Motor neuron (in vitro differentiated cells): ENCODE results near the gene NAT10. TPM values are rescaled to one million over a fixed set of nuclear protein-coding genes. Genes with fewer than 3 reads are reported as not detected.

ENCODE experiments used
- ATAC-seq, 8 experiments: fragments of 200-7000 bp; cut with Tn5 transposase; replicated peaks in 6 of 8; 2 replicates each; pipeline ENCODE4 v1.8.0; 2021; ENCODE audit warnings: mild to moderate bottlenecking in 8 of 8, moderate library complexity in 8 of 8
- H3K27ac ChIP-seq, 2 donors: fragments of 250-450 bp; sonication (Bioruptor Pico); 2 replicates each; pipeline ENCODE4 v1.9.0; 2021; ENCODE audit warnings: antibody characterized with exemption in 2 of 2, mild to moderate bottlenecking in 2 of 2, moderate library complexity in 1 of 2
- H3K4me1 ChIP-seq, 2 donors: fragments of 250-450 bp; sonication (Bioruptor Pico); replicated peaks in 1 of 2; 2 replicates each; pipeline ENCODE4 v1.6.1; 2021; ENCODE audit warnings: antibody characterized with exemption in 2 of 2, mild to moderate bottlenecking in 2 of 2, moderate library complexity in 1 of 2
- H3K4me3 ChIP-seq, 5 donors: fragments of 250-450 bp; sonication (Bioruptor Pico); 2 replicates each; pipeline ENCODE4 v1.9.0; 2021; ENCODE audit warnings: antibody characterized with exemption in 5 of 5, mild to moderate bottlenecking in 5 of 5, moderate library complexity in 4 of 5
- WGBS, 10 experiments: fragments of 450-650 bp; shearing (Covaris generic); methylation state at CpG; one replicate each; pipeline ENCODE4 v1.0.0; 2022; 5-methylcytosine and 5-hydroxymethylcytosine counted together
- in situ Hi-C, 9 experiments: fragments of 400-800 bp; cut with MboI; loops; one replicate each; pipeline ENCODE4 v1.15.0; 2021; ENCODE audit warnings: low sequenced_read_pairs in 9 of 9, low pct_unique_long_range_greater_than_20kb in 2 of 9; ENCODE audit not compliant: unreplicated experiment in 9 of 9
- total RNA-seq, 8 experiments: library from RNA; unstranded; fragments of 300-600 nt; gene quantifications; 2 replicates each; pipeline versions ENCODE4 v1.2.3 to v1.2.4, GENCODE V29; 2022

NAT10 gene
- total RNA-seq, 8 experiments from 2014 or later: 20.6 to 72.2 (median 30.8) TPM

DNA sequence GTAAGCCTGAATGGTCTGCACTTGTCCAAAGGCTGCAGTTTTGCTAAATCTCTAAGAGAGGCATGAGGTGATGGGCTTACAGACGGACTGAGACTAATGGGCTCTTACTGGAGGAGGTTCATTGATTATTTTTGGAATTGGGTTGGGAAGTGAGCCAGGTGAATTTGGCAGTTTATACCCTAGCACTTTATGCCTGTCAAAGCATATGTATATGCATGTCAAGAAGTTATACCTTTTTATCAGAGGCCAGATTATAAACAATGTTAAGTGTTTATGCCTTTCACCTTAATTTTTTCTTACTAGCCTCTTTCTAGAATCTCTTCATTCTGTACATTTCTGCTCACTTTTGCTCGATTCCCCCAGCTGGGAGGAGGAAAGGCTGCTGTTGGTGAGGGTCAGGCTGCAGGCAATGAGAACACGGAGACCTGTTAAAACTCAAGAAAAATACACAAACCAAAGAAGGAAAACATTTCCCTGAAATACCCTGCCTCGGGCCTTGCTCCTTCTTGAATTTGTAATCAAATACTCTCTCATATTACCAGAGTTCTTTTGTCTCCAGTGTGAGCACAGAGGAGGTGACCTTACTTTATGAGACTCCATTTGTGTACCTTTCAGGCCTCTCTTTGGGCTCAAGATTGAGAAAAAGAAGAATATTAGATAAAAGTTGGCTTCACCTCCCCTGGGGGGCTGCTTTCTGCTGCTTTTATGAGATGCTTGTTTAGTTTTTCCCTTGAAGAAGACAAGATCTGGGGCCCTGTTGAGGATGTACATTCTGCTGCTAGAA is 19.6 kb downstream of the NAT10 start:
- Histone ChIP-seq H3K4me1 (no peaks in the 10 kb centered on the region), H3K27ac (no peak overlapping the region)

DNA sequence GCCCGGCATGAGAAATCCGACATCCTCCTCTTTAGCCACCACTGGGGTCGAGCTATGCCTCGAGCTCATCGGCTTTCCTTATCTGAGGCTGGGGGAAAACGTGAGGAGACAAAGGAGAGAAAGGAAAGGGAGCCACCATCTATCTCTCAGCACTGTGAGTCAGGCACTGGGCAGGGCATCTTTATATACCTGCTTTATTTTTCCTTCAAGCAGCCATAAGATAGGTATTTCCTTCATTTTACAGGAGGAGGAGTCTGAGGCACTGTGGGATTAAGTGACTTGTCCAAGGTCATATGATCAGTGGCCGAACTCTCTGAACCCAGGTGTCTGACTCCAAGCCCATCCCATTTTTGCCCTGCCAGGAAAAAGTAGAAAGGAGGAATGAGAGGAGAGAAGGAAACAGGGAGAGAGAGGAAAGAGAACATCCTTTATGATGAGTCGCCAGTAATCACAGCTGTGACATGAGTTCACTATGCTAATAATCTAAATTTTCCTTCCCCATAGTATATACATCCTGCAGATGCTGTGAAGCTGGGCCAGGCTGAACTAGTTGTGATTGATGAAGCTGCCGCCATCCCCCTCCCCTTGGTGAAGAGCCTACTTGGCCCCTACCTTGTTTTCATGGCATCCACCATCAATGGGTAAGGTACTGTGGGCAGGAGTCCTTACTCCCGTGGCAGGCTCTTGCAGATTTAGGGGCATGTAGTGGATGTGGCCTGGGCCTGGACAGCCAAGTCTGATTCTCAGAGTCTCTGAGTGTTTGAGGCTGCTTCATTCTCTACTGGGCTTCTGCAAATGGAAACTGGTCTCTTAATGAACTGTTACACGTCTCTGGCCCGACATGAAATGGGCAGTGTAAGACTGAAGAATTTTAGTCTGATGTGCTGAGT is 21.8 kb downstream of the NAT10 start:
- H3K27ac ChIP-seq: no peak overlapping the region
- ATAC-seq: no peak
- WGBS, 10 experiments: 86 to 100% (median 97%) methylated on average over 1 to 8 of the region's 12 CpGs; no CpG with 5 or more reads in 1 of the 10 experiments
- no peak overlapping the region for H3K4me3 ChIP-seq
- no peaks in the 10 kb centered on the region for H3K4me1 ChIP-seq
- in situ Hi-C loops: no loop called here

More for the DNA sequence above, 19.6 kb downstream of the NAT10 start:
- no peak for ATAC-seq
- no peak overlapping the region for H3K4me3 ChIP-seq
- in situ Hi-C loops: no loop called here
- WGBS, 10 experiments: 83 to 100% (median 96%) methylated on average over 1 to 4 of the region's 4 CpGs

GRCh38 chr11:34128824-34129223 is 23.4 kb downstream of the NAT10 start:
- WGBS, 10 experiments: 93 to 100% (median 100%) methylated on average over 1 to 3 of the region's 3 CpGs; no CpG with 5 or more reads in 2 of the 10 experiments
- Histone ChIP-seq H3K27ac (no peak overlapping the region), H3K4me1 (no peaks in the 10 kb centered on the region), H3K4me3 (no peak overlapping the region)
- no peak for ATAC-seq
- in situ Hi-C loops: no loop called here

GRCh38 chr11:34132261-34132965 is 27.0 kb downstream of the NAT10 start:
- Histone ChIP-seq H3K4me1 (no peaks in the 10 kb centered on the region), H3K4me3 (no peak overlapping the region), H3K27ac (no peak overlapping the region)
- ATAC-seq: no peak
- in situ Hi-C loops: no loop called here
- 63 to 100% (median 95%) methylated on average over 1 to 4 of the region's 4 CpGs; no CpG with 5 or more reads in 1 of the 10 experiments for WGBS, 10 experiments

DNA sequence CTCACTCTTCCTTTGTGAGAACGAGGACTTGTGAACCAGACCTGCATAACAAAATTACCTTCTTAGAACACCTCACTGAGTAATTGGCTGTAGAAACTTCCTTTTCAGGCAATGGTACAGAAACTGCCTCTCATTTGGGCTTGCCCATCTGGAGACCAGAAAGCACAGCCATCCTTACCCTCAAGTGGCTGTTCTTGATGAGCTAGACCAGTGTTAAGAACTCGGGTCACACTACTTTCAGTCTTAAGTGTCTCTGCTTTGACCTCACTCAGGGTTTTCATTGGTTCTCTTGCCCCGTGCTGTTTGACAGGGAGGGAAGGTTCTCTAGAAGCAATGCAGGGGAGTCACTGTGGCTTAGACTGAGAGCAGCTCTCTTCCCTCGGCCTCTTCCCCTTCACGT is 29.3 kb downstream of the NAT10 start:
- WGBS, 10 experiments: 70 to 100% (median 92%) methylated on average over 1 to 3 of the region's 5 CpGs; no CpG with 5 or more reads in 5 of the 10 experiments
- Histone ChIP-seq H3K4me1 (no peaks in the 10 kb centered on the region), H3K27ac (no peak overlapping the region), H3K4me3 (no peak overlapping the region)
- in situ Hi-C loops: no loop called here
- ATAC-seq: no peak

GRCh38 chr11:34135439-34135838 is 30.0 kb downstream of the NAT10 start:
- WGBS, 10 experiments: 50 to 100% (median 95%) methylated on average over 1 to 3 of the region's 3 CpGs; no CpG with 5 or more reads in 5 of the 10 experiments
- H3K4me3 ChIP-seq: no peak overlapping the region
- no peak for ATAC-seq
- in situ Hi-C loops: no loop called here
- no peaks in the 10 kb centered on the region for H3K4me1 ChIP-seq
- H3K27ac ChIP-seq: no peak overlapping the region

- in situ Hi-C loops: no loop called here
- Histone ChIP-seq H3K4me1 (no peaks in the 10 kb centered on the region), H3K4me3 (no peak overlapping the region), H3K27ac (no peak overlapping the region)
- no peak for ATAC-seq
- WGBS, 10 experiments: 85 to 100% (median 95%) methylated on average over 1 to 7 of the region's 8 CpGs; no CpG with 5 or more reads in 2 of the 10 experiments
These were observed 31.0 kb downstream of the NAT10 start for GRCh38 chr11:34136420-34136819.

GRCh38 chr11:34139346-34139745 is 33.9 kb downstream of the NAT10 start:
- H3K4me3 ChIP-seq: no peak overlapping the region
- ATAC-seq: peak in 3 of 8 experiments; percentile 75 to 96 (median 89)
- 0% methylated on average over 2 of the region's 7 CpGs; no CpG with 5 or more reads in 9 of the 10 experiments for WGBS, 10 experiments
- no peak overlapping the region for H3K27ac ChIP-seq
- H3K4me1 ChIP-seq: no peaks in the 10 kb centered on the region
- in situ Hi-C loops: no loop called here

GRCh38 chr11:34140149-34140548 is 34.7 kb downstream of the NAT10 start:
- Histone ChIP-seq H3K4me1 (no peaks in the 10 kb centered on the region), H3K27ac (no peak overlapping the region), H3K4me3 (no peak overlapping the region)
- 70 to 100% (median 100%) methylated on average over 1 to 8 of the region's 11 CpGs; no CpG with 5 or more reads in 5 of the 10 experiments for WGBS, 10 experiments
- in situ Hi-C loops: no loop called here
- ATAC-seq: no peak

GRCh38 chr11:34143048-34143447 is 37.6 kb downstream of the NAT10 start:
- in situ Hi-C loops: no loop called here
- no peak overlapping the region for H3K27ac ChIP-seq

DNA sequence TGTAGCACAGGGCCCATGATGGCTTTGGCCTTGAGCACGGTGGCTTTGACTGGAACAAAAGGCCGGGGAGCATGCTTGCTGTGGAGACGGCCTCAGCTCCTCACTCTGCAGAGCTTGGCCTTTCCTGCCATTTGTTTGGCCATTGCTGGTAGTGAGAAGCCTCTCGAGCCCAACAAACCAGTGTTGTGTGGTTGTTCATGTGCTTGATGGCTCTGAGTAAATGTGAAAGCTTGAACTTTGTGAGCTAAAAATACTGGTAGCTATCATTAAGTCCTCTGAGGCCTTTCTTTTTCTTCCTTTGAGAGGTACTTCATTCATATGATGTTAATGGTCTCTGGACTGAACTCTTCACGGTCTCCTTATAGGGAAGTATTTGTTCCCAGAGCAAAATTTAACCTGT is 39.6 kb downstream of the NAT10 start:
- H3K27ac ChIP-seq: no peak overlapping the region
- WGBS, 10 experiments: 40 to 100% (median 94%) methylated on average over 1 to 5 of the region's 5 CpGs; no CpG with 5 or more reads in 4 of the 10 experiments
- H3K4me1 ChIP-seq: peaks cover 20 to 21% of the 10 kb centered on the region in 2 donors
- no peak overlapping the region for H3K4me3 ChIP-seq
- in situ Hi-C loops: no loop called here
- no peak for ATAC-seq

More at GRCh38 chr11:34143048-34143447, 37.6 kb downstream of the NAT10 start:
- no peak for ATAC-seq
- 75 to 100% (median 86%) methylated on average over 1 to 2 of the region's 2 CpGs; no CpG with 5 or more reads in 2 of the 10 experiments for WGBS, 10 experiments
- H3K4me3 ChIP-seq: no peak overlapping the region
- H3K4me1 ChIP-seq: peaks cover 2 to 3% of the 10 kb centered on the region in 2 donors

- ATAC-seq: no peak
- Histone ChIP-seq H3K27ac (no peak overlapping the region), H3K4me3 (no peak overlapping the region), H3K4me1 (peaks cover 21 to 26% of the 10 kb centered on the region in 2 donors)
- 46 to 91% (median 83%) methylated on average over 1 to 8 of the region's 8 CpGs for WGBS, 10 experiments
- in situ Hi-C loops: no loop called here
These were observed 40.5 kb downstream of the NAT10 start for GRCh38 chr11:34145847-34146381.
